ENCODE data around the gene PRICKLE2.

Gene PRICKLE2

GRCh38 chr3:64224826-64225610 lies at the start of gene PRICKLE2:
Gene PRICKLE2, minus strand, starts transcription at chr3:64225466. Its CDS starts 26,539 bp downstream, at chr3:64198927.
- no peak for DNase-seq (ENCODE audit: low read depth in 2 of 2)

GRCh38 chr3:64272842-64273241 lies 47.6 kb upstream of the PRICKLE2 start:
- DNase-seq (ENCODE audit: low read depth in 2 of 2), result no peak

- no peak for DNase-seq (ENCODE audit: low read depth in 2 of 2)
Observed at GRCh38 chr3:64272271-64272670, 47.0 kb upstream of the PRICKLE2 start.

GRCh38 chr3:64271631-64272030 lies 46.4 kb upstream of the PRICKLE2 start:
- DNase-seq (ENCODE audit: low read depth in 2 of 2), result no peak

DNA sequence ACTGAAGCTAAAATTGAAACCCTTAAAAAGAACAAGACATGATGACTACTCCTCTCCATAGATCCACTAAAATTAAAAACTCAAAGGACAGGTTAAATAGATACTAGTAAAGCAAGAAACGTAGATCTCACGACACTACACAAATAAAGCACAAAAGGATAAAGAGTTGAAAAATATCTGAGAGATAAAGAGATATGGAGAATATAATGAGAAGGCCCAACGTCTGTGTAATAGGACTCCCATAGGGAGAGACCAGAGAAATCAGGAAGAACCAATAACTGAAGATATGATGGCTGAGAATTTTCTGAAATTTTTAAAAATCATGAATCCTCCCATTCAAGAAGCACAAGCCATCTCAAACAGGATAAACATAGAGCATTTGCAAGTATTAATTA lies 45.6 kb upstream of the PRICKLE2 start:
- DNase-seq (ENCODE audit: low read depth in 2 of 2), result no peak

GRCh38 chr3:64270142-64270865 lies 45.0 kb upstream of the PRICKLE2 start:
- DNase-seq (ENCODE audit: low read depth in 2 of 2), result no peak

- DNase-seq (ENCODE audit: low read depth in 2 of 2), result no peak
Observed at GRCh38 chr3:64268926-64269325, 43.7 kb upstream of the PRICKLE2 start.

GRCh38 chr3:64267721-64268604 lies 42.7 kb upstream of the PRICKLE2 start:
- DNase-seq (ENCODE audit: low read depth in 2 of 2), result no peak

DNA sequence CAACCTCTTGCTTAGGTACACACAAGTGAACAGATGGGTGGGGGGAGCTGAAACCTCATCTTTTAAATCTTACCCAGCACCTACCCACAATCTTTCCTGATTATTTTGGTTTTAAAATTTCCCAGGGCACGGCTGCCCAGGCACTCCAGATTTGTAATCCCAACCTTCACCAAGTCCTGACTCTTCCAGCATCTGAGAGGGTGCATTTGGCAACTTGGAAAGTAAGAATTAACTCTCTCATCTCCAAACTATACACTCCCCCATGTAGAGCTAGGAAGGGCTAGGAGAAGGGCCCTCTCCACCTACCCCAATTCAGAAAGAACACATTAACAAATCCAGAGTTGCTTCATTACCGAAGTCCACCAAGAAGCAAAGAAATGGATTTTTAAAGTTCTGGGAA lies 41.7 kb upstream of the PRICKLE2 start:
- DNase-seq (ENCODE audit: low read depth in 2 of 2), result no peak

DNA sequence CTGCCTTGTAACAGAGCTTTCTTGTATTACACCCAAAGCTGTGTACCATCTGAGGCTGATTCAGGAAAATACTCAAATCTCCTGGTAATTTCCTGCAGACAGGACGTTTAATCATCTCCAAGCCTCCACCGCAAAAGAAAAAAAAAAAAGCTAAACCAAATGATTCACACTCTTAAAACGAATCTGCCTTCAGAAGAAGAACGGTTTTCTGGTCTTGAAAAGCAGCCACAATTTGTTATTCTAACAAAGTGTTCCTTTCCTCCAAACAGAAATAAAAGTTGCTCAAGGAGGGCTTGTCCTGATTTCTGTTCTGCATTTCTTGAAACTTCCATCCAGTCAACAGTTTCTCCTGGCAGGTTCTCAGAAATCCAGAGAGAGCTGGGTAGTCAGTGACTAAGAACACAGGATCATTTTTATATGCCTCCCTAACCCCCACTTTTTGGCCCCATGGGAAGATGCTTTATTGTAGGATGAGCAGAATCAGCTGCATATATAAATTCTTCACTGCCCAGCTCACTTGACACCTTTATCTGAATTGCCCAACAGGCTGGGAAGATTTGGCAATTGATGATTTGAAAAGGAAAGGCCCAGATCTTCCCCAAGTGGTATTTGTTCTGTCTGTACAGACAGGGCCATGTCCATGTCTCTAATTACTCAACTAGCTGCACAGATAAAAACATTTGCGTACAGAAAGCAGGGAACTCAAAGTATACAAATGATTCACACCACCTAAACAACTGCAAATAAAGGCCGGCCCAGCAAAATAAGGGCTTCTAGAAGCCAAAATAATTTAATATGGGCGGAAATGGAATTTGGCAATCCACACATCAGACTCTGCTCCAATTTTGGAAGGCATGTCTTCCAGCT lies 41.0 kb upstream of the PRICKLE2 start:
- no peak for DNase-seq (ENCODE audit: low read depth in 2 of 2)

GRCh38 chr3:64265646-64266045 lies 40.4 kb upstream of the PRICKLE2 start:
- no peak for DNase-seq (ENCODE audit: low read depth in 2 of 2)

- DNase-seq (ENCODE audit: low read depth in 2 of 2), result no peak
Observed at GRCh38 chr3:64264501-64265109, 39.3 kb upstream of the PRICKLE2 start.

GRCh38 chr3:64262574-64263114 lies 37.4 kb upstream of the PRICKLE2 start:
- DNase-seq (ENCODE audit: low read depth in 2 of 2), result no peak

DNA sequence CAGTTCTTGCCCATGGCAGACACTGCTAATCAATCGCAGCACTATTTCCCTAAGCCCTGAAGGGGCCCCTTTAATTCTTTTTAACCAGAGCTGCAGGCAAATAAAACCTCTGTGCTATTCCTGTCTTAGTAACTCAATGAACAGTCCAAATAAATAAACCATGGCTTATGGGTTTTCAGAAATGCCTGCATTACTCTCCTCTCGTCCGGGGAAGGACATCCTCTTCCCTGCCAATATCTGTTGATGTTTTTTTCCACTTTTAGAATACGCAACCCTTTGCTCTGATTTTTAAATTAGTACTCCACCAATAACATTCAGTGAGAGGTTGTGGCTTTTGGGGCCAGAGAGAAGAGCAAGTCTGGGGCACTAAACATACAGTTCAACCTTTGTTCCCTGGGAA lies 35.2 kb upstream of the PRICKLE2 start:
- no peak for DNase-seq (ENCODE audit: low read depth in 2 of 2)

- DNase-seq (ENCODE audit: low read depth in 2 of 2), result no peak
Observed at GRCh38 chr3:64259636-64260035, 34.4 kb upstream of the PRICKLE2 start.

GRCh38 chr3:64257100-64257755 lies 32.0 kb upstream of the PRICKLE2 start:
- no peak for DNase-seq (ENCODE audit: low read depth in 2 of 2)

GRCh38 chr3:64255741-64256340 lies 30.6 kb upstream of the PRICKLE2 start:
- no peak for DNase-seq (ENCODE audit: low read depth in 2 of 2)

DNA sequence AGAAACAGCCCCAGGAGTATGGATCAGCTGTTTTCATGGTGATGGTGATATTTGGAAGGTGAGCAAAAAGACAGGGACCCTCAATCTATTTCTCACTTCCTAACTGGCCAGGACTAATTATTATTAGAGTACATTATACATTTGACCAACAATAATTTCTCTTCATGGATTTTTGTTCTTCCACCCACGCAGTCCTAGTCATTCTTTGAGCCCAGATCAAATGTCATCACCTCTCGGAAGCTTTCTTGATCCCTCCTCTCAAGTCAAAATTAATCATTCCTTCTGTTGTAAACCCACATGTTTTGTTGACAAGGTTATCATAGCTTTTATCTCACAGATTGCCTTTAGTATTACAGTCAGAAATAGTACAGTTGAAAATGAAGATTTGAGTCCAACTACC lies 29.2 kb upstream of the PRICKLE2 start:
- no peak for DNase-seq (ENCODE audit: low read depth in 2 of 2)

DNA sequence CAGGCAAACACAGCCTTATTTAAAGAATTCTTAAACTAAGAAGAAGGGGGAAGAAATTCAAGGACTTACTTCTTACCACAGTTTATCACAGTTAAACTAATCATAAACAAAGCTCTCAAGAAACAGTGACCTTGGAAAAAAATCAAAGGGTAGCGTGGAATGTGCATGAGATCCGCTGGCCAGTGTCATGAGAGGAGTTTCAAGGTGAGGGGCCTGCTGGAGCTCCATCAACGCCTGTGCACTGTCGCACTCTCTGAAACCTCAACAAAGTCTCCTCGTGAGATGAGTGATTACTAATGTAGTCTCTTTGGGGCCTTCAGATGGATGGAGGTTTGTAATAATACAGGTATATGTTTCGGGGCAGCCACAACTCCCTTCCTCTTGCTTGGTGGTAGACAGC lies 28.4 kb upstream of the PRICKLE2 start:
- no peak for DNase-seq (ENCODE audit: low read depth in 2 of 2)

- DNase-seq (ENCODE audit: low read depth in 2 of 2), result no peak
Observed at GRCh38 chr3:64251019-64251418, 25.8 kb upstream of the PRICKLE2 start.
